Smooth muscle cell (in vitro differentiated cells): ENCODE results near the gene SMYD3. TPM values are rescaled to one million over a fixed set of nuclear protein-coding genes. Genes with fewer than 3 reads are reported as not detected.

Experiments used
- DNase-seq: peaks from one replicate; lab custom pipeline; 2025; ENCODE audit not compliant: unreplicated experiment; lab: John Stamatoyannopoulos, UW
- H2AFZ ChIP-seq: fragments of 200-600 bp; sonication (generic); 2 replicates; pipeline ENCODE4 v1.6.0; 2016; ENCODE audit warnings: antibody characterized with exemption, low read depth, mild to moderate bottlenecking
- H3F3A ChIP-seq: fragments of 200-600 bp; sonication (generic); 2 replicates; pipeline ENCODE4 v1.6.0; 2017; ENCODE audit warnings: antibody characterized with exemption, low read depth
- H3K27ac ChIP-seq: fragments of 200-600 bp; sonication (generic); 2 replicates; pipeline ENCODE4 v1.5.1; 2016; ENCODE audit warnings: low read depth, mild to moderate bottlenecking
- H3K27me3 ChIP-seq: fragments of 200-600 bp; sonication (generic); 2 replicates; pipeline ENCODE4 v1.6.1; 2016; ENCODE audit warnings: low read depth, mild to moderate bottlenecking
- H3K36me3 ChIP-seq: fragments of 200-600 bp; sonication (generic); 2 replicates; pipeline ENCODE4 v1.5.1; 2016; ENCODE audit warnings: low read depth
- H3K4me1 ChIP-seq: fragments of 200-600 bp; sonication (generic); 2 replicates; pipeline ENCODE4 v1.5.1; 2016; ENCODE audit warnings: low read depth
- H3K4me2 ChIP-seq: fragments of 200-600 bp; sonication (generic); 2 replicates; pipeline ENCODE4 v1.6.0; 2016; ENCODE audit warnings: mild to moderate bottlenecking
- H3K4me3 ChIP-seq: fragments of 200-600 bp; sonication (generic); 2 replicates; pipeline ENCODE4 v1.5.1; 2016; ENCODE audit warnings: mild to moderate bottlenecking
- H3K79me2 ChIP-seq: fragments of 200-600 bp; sonication (generic); 2 replicates; pipeline ENCODE4 v1.6.0; 2016; ENCODE audit warnings: low read depth, mild to moderate bottlenecking
- H3K9ac ChIP-seq: fragments of 200-600 bp; sonication (generic); 2 replicates; pipeline ENCODE4 v1.6.0; 2016; ENCODE audit warnings: low read depth
- H3K9me3 ChIP-seq: fragments of 200-600 bp; sonication (generic); replicated peaks from 2 replicates; pipeline ENCODE4 v1.5.1; 2016; ENCODE audit warnings: low read depth
- H4K20me1 ChIP-seq: fragments of 200-600 bp; sonication (generic); 2 replicates; pipeline ENCODE4 v1.6.0; 2016; ENCODE audit warnings: low read depth
- WGBS: methylation state at CpG from one replicate; pipeline ENCODE4 v1.1.7; 2016; ENCODE audit warnings: low lambda C conversion rate; 5-methylcytosine and 5-hydroxymethylcytosine counted together
- polyA plus RNA-seq: library from polyadenylated mRNA; unstranded; fragments of >200 nt; fragmentation: Nextera tagmentation; extraction: Ambion mirVana; gene quantifications from 2 replicates; pipeline ENCODE4 v1.2.1, GENCODE V29; 2016
- total RNA-seq: library from RNA; depleted of rRNA; stranded (reverse); fragments of >200 nt; gene quantifications from 2 replicates; pipeline ENCODE4 v1.2.3, GENCODE V29; 2014
- TF ChIP-seq, protein P1 (sequence below): fragments of 200-600 bp; sonication (generic); IDR thresholded peaks from 2 replicates; pipeline ENCODE4 v1.5.1; 2017; ENCODE audit warnings: borderline replicate concordance, mild to moderate bottlenecking, antibody characterized with exemption; ENCODE audit not compliant: insufficient read depth, poor library complexity, severe bottlenecking

Gene SMYD3
- total and polyA plus RNA-seq, 2 experiments from 2014 or later = 162 to 301 TPM

DNA sequence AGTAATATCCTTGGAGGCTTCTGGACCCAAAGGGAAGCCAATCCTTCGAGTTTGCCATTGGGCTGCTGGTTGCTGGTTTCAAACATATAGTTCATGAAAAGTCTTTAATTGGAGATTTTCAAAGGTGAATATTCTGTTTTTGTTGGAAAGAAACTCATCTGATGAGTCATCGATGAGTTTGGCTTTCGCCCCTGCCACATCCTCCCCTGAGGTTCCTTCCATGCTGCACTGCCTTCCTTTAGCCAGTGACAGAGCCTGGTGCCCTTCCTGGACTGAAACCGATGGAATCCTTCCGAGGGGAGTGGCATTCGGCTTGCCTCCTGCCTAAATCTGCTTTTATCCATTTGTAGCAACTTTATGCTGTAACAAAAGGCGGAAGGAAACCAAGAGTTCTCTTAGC, 802.3 kb downstream of the SMYD3 start:
- Histone ChIP-seq H3K27me3 (no peaks in the 10 kb centered on the region), H3K36me3 (peaks cover 9% of the 10 kb centered on the region), H3K4me3 (no peak overlapping the region), H3K27ac (no peak overlapping the region), H3K79me2 (no peaks in the 10 kb centered on the region), H3K4me1 (peaks cover 9% of the 10 kb centered on the region), H3F3A (peaks cover 9% of the 10 kb centered on the region), H3K9ac (no peak overlapping the region), H3K4me2 (no peak overlapping the region), H3K9me3 (no peaks in the 10 kb centered on the region), H4K20me1 (no peaks in the 10 kb centered on the region), H2AFZ (no peak overlapping the region)
- TF ChIP-seq, protein P1, sequence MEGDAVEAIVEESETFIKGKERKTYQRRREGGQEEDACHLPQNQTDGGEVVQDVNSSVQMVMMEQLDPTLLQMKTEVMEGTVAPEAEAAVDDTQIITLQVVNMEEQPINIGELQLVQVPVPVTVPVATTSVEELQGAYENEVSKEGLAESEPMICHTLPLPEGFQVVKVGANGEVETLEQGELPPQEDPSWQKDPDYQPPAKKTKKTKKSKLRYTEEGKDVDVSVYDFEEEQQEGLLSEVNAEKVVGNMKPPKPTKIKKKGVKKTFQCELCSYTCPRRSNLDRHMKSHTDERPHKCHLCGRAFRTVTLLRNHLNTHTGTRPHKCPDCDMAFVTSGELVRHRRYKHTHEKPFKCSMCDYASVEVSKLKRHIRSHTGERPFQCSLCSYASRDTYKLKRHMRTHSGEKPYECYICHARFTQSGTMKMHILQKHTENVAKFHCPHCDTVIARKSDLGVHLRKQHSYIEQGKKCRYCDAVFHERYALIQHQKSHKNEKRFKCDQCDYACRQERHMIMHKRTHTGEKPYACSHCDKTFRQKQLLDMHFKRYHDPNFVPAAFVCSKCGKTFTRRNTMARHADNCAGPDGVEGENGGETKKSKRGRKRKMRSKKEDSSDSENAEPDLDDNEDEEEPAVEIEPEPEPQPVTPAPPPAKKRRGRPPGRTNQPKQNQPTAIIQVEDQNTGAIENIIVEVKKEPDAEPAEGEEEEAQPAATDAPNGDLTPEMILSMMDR = no peak
- 95% methylated on average over 7 of the region's 7 CpGs for WGBS
- DNase-seq = no peak

DNA sequence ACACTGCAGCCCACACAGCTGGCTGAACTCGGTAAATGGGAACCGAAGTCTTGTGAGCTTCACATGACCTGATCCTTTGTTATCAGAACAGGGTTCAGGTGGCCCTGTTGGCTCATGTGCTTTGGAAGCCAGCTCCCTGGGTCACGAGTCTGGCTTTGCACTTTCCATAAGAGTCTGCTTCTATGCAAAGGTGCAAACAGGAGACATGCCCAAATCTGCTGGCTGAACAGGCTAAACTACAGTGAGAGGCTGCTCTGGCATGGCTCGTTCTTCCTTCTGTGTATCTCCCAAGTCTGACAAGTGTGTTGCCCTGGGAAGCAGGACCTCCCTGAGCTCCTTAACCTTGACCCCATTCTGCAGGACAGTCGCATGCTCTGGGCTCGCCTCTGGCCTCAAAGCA, 802.7 kb downstream of the SMYD3 start:
- WGBS = 92% methylated on average over 6 of the region's 6 CpGs
- H3K27me3 ChIP-seq = no peaks in the 10 kb centered on the region
- no peak for DNase-seq

GRCh38 chr1:245702346-245702745, 804.7 kb downstream of the SMYD3 start:
- Histone ChIP-seq H3K4me2 (no peak overlapping the region), H3K79me2 (no peaks in the 10 kb centered on the region), H3K4me1 (peaks cover 2% of the 10 kb centered on the region), H4K20me1 (peaks cover 11% of the 10 kb centered on the region), H2AFZ (no peak overlapping the region), H3K27me3 (no peaks in the 10 kb centered on the region), H3K9ac (no peak overlapping the region), H3K4me3 (no peak overlapping the region), H3F3A (peaks cover 3% of the 10 kb centered on the region), H3K9me3 (no peaks in the 10 kb centered on the region), H3K36me3 (peaks cover 9% of the 10 kb centered on the region), H3K27ac (no peak overlapping the region)
- TF ChIP-seq, protein P1 = no peak
- 99% methylated on average over 13 of the region's 13 CpGs for WGBS
- DNase-seq = no peak

More for the DNA sequence above, 802.7 kb downstream of the SMYD3 start:
- TF ChIP-seq, protein P1 = no peak
- no peak overlapping the region for H2AFZ ChIP-seq
- H3K9ac ChIP-seq = no peak overlapping the region
- H3K4me1 ChIP-seq = peaks cover 9% of the 10 kb centered on the region
- H4K20me1 ChIP-seq = no peaks in the 10 kb centered on the region
- peaks cover 9% of the 10 kb centered on the region for H3F3A ChIP-seq
- no peak overlapping the region for H3K4me3 ChIP-seq
- no peak overlapping the region for H3K4me2 ChIP-seq
- H3K79me2 ChIP-seq = no peaks in the 10 kb centered on the region
- no peaks in the 10 kb centered on the region for H3K9me3 ChIP-seq
- H3K27ac ChIP-seq = no peak overlapping the region
- H3K36me3 ChIP-seq = peaks cover 9% of the 10 kb centered on the region

DNA sequence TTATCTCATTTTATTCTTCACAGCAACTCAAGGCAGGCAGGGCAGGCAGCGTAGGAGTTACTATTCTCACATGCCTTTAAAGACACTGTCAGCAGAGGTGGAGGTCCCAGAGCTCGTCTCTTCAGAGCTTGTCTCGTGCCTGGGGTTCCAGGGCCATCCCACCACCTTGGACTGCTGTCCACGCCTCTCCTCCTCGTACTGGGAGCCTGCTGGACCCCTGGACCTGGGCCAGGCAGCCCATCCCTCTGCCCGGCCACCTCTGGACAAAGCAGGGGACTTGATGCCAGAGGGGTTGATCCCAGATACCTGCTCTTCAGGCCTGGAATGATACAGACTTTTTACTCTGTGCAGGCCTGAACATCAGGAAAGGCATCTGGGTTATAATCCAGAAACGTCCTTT, 805.4 kb downstream of the SMYD3 start:
- no peaks in the 10 kb centered on the region for H3K4me1 ChIP-seq
- H3K4me2 ChIP-seq = no peak overlapping the region
- no peaks in the 10 kb centered on the region for H3K9me3 ChIP-seq
- H3K4me3 ChIP-seq = no peak overlapping the region
- H3K79me2 ChIP-seq = no peaks in the 10 kb centered on the region
- peak overlapping the region; percentile 0 for H3K27ac ChIP-seq
- no peak overlapping the region for H2AFZ ChIP-seq
- WGBS = 93% methylated on average over 7 of the region's 7 CpGs
- H4K20me1 ChIP-seq = peaks cover 13% of the 10 kb centered on the region
- peaks cover 9% of the 10 kb centered on the region for H3K36me3 ChIP-seq
- no peaks in the 10 kb centered on the region for H3K27me3 ChIP-seq
- H3F3A ChIP-seq = peaks cover 3% of the 10 kb centered on the region
- no peak overlapping the region for H3K9ac ChIP-seq
- DNase-seq = no peak
- TF ChIP-seq, protein P1 = no peak
